SKM-1 treated with dmso at 0.1 percent for 144 hours (cell line): ENCODE results near the gene GPR162.
"Not testable (repeated sequence)": the region's sequence is repeated elsewhere in the genome, so short reads cannot be mapped to it uniquely, and the experiment has no call there.

ENCODE experiments used
- DNase-seq: peaks from one replicate; lab custom pipeline; 2025; ENCODE audit not compliant: unreplicated experiment; lab: John Stamatoyannopoulos, UW

Gene GPR162

GRCh38 chr12:6854036-6854435 is 32.4 kb downstream of the GPR162 start:
- DNase-seq: no peak

- no peak for DNase-seq
These were observed 33.7 kb downstream of the GPR162 start for GRCh38 chr12:6855322-6855721.

- no peak for DNase-seq
These were observed 37.2 kb downstream of the GPR162 start for GRCh38 chr12:6858799-6859198.

- DNase-seq: no peak
These were observed 38.5 kb downstream of the GPR162 start for GRCh38 chr12:6860116-6860515.

- no peak for DNase-seq
These were observed 39.3 kb downstream of the GPR162 start for GRCh38 chr12:6860942-6861341.

GRCh38 chr12:6861391-6861790 is 39.8 kb downstream of the GPR162 start:
- no peak for DNase-seq

- DNase-seq: no peak
These were observed 41.4 kb downstream of the GPR162 start for GRCh38 chr12:6863033-6863432.

- DNase-seq: no peak
These were observed 42.1 kb downstream of the GPR162 start for GRCh38 chr12:6863586-6864321.

GRCh38 chr12:6865307-6865706 is 43.7 kb downstream of the GPR162 start:
- not testable (repeated sequence) for DNase-seq

- DNase-seq: no peak
These were observed 44.7 kb downstream of the GPR162 start for GRCh38 chr12:6866163-6866919.

- DNase-seq: no peak
These were observed 45.3 kb downstream of the GPR162 start for GRCh38 chr12:6866920-6867412.

- DNase-seq: peak; percentile 27
These were observed 46.0 kb downstream of the GPR162 start, which contains the start of gene TPI1 for GRCh38 chr12:6867413-6868210. TSS of gene TPI1 (plus strand) at chr12:6867531. CDS start at chr12:6867567, 36 bp downstream.

- DNase-seq: no peak
These were observed 46.8 kb downstream of the GPR162 start for GRCh38 chr12:6868211-6869048.

GRCh38 chr12:6869049-6870021 is 47.7 kb downstream of the GPR162 start:
- peak; percentile 24 for DNase-seq

GRCh38 chr12:6870304-6870703 is 48.7 kb downstream of the GPR162 start:
- DNase-seq: not testable (repeated sequence)

- DNase-seq: no peak
These were observed 49.7 kb downstream of the GPR162 start for GRCh38 chr12:6871052-6871957.

GRCh38 chr12:6872073-6873048 is 50.7 kb downstream of the GPR162 start:
- no peak for DNase-seq
